CD4-positive, alpha-beta T cell (primary cell): ENCODE data around the gene COG3. TPM values are rescaled to one million over a fixed set of nuclear protein-coding genes. Genes with fewer than 3 reads are reported as not detected.

Source experiments
- ATAC-seq: fragments of 200-7000 bp; cut with Tn5 transposase; one replicate; pipeline ENCODE4 v1.10.0; 2022; ENCODE audit warnings: mild to moderate bottlenecking; ENCODE audit not compliant: poor library complexity
- CTCF ChIA-PET: fragments of 350-600 bp; sonication (Branson Sonifier 250); formaldehyde crosslinking; loops from one replicate; lab custom pipeline; 2021; ENCODE audit warnings: antibody characterized with exemption, inconsistent platforms; lab: Charles Lee
- POLR2A ChIA-PET: fragments of 350-600 bp; sonication (Branson Sonifier 250); formaldehyde crosslinking; loops from one replicate; lab custom pipeline; 2021; ENCODE audit warnings: antibody characterized with exemption, inconsistent platforms; lab: Charles Lee
- DNase-seq, 14 experiments: peaks; one replicate each; pipeline ENCODE4 v3.0.0-alpha.2; 2013 to 2020; ENCODE audit warnings: mixed read lengths in 2 of 14
- H3K27ac ChIP-seq, 2 donors: one replicate each; pipeline versions ENCODE4 v1.5.1 to v1.7.0; 2013; ENCODE audit warnings: low read length in 2 of 2, low read depth in 1 of 2, mild to moderate bottlenecking in 1 of 2
- H3K27me3 ChIP-seq, 2 experiments: 1 replicate in 1 of 2; 2 replicates in 1 of 2; pipeline versions ENCODE4 v1.6.1 to v1.7.0; 2013; ENCODE audit warnings: low read length in 2 of 2, control low read depth in 1 of 2, mild to moderate bottlenecking in 1 of 2, moderate library complexity in 1 of 2; ENCODE audit not compliant: insufficient read depth in 2 of 2, control insufficient read depth in 1 of 2
- H3K36me3 ChIP-seq: one replicate; pipeline ENCODE4 v1.6.1; 2013; ENCODE audit warnings: low read length, control low read depth; ENCODE audit not compliant: insufficient read depth
- H3K4me1 ChIP-seq: one replicate; pipeline ENCODE4 v1.6.1; 2013; ENCODE audit warnings: low read length, control low read depth; ENCODE audit not compliant: insufficient read depth
- H3K4me3 ChIP-seq: one replicate; pipeline ENCODE4 v1.5.1; 2013; ENCODE audit warnings: mild to moderate bottlenecking, low read length, moderate library complexity
- H3K9me3 ChIP-seq, 2 experiments: 1 replicate in 1 of 2; 2 replicates in 1 of 2; pipeline versions ENCODE4 v1.6.1 to v1.7.0; 2013; ENCODE audit warnings: low read length in 2 of 2, mild to moderate bottlenecking in 2 of 2, control low read depth in 1 of 2, moderate library complexity in 1 of 2; ENCODE audit not compliant: control insufficient read depth in 1 of 2, insufficient read depth in 1 of 2
- H3K27ac Mint-ChIP-seq: one replicate; pipeline ENCODE4 v1.8.0; 2020; ENCODE audit warnings: mixed read lengths
- H3K27me3 Mint-ChIP-seq: one replicate; pipeline ENCODE4 v1.8.0; 2021; ENCODE audit warnings: mixed read lengths
- H3K36me3 Mint-ChIP-seq: one replicate; pipeline ENCODE4 v1.8.0; 2021; ENCODE audit warnings: low read depth, mixed read lengths
- H3K4me1 Mint-ChIP-seq: one replicate; pipeline ENCODE4 v1.8.0; 2021; ENCODE audit warnings: low read depth, mixed read lengths
- H3K4me3 Mint-ChIP-seq: one replicate; pipeline ENCODE4 v1.8.0; 2020; ENCODE audit warnings: mild to moderate bottlenecking, mixed read lengths
- H3K9me3 Mint-ChIP-seq: one replicate; pipeline ENCODE4 v1.8.0; 2020; ENCODE audit warnings: mixed read lengths
- CTCF ChIP-seq: fragments of 200-600 bp; IDR thresholded peaks from one replicate; pipeline ENCODE4 v1.8.0; 2022; ENCODE audit warnings: antibody characterized with exemption, mild to moderate bottlenecking
- intact Hi-C, 2 experiments: fragments of 100-400 bp; cut with DNase I in 1 of 2; cut with micrococcal nuclease in 1 of 2; formaldehyde crosslinking; loops; one replicate each; pipeline versions ENCODE4 v1.15.1 to v1.9.0; 2023 to 2025; cut with DNase I, micrococcal nuclease
- total RNA-seq, 174 experiments: library from RNA in 2 of 174; stranded (reverse) in 2 of 174; gene quantifications; one replicate each; pipeline ENCODE4 v1.2.3 and lab custom pipeline; 2021 to 2026

COG3 gene
- total RNA-seq, 2 experiments from 2014 or later, result 52.8 to 57.0 TPM

DNA sequence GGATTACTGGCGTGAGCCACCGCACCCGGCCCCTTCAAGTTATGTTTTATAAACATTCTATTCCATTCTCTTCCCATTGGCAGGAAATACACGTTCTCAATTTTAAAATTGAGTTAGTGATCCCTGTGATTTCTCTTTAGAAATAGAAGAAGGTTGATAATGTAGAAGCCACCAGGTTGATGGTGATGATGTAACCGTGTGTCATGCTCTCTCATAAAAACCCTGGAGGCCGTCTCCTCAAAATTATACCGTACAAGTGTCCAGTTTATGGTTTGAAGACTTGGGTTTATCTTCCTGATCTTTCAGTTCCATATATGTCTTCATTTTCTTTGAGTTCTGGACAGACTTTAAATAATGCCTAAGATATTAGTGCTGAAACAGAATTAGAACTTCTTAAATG is 32.2 kb downstream of the COG3 start:
- no peak overlapping the region for H3K4me3 Mint-ChIP-seq
- H3K36me3 ChIP-seq, result peaks cover 64% of the 10 kb centered on the region
- no peak overlapping the region for H3K4me3 ChIP-seq
- H3K36me3 Mint-ChIP-seq, result peaks cover 80% of the 10 kb centered on the region
- no peak overlapping the region for H3K27ac ChIP-seq
- H3K27me3 ChIP-seq, result no peaks in the 10 kb centered on the region
- TF ChIP-seq CTCF, result no peak
- no peaks in the 10 kb centered on the region for H3K9me3 Mint-ChIP-seq
- no peaks in the 10 kb centered on the region for H3K9me3 ChIP-seq
- DNase-seq (no peak), ATAC-seq (no peak)
- H3K4me1 ChIP-seq, result no peaks in the 10 kb centered on the region
- intact Hi-C loops, result no loop called here
- CTCF ChIA-PET, result no interaction called here
- no peak overlapping the region for H3K27ac Mint-ChIP-seq
- POLR2A ChIA-PET, result no interaction called here
- no peaks in the 10 kb centered on the region for H3K27me3 Mint-ChIP-seq
- H3K4me1 Mint-ChIP-seq, result peaks cover 10% of the 10 kb centered on the region

- no peak for ATAC-seq
- no peaks in the 10 kb centered on the region for H3K4me1 ChIP-seq
Measured at GRCh38 chr13:45500492-45501174, 35.9 kb downstream of the COG3 start.

GRCh38 chr13:45501175-45501526 is 36.4 kb downstream of the COG3 start:
- no peak for TF ChIP-seq CTCF

More at GRCh38 chr13:45500492-45501174, 35.9 kb downstream of the COG3 start:
- no peak overlapping the region for H3K4me3 Mint-ChIP-seq
- H3K27me3 Mint-ChIP-seq, result no peaks in the 10 kb centered on the region
- ChIA-PET POLR2A (no interaction called here), CTCF (interaction anchor here (1.1 kb wide), 1 partner anchor 14 kb away, joined by 3 read pairs; no protein-coding TSS in a partner anchor)
- peak overlapping the region; percentile 28 for H3K27ac Mint-ChIP-seq
- peaks cover 79% of the 10 kb centered on the region for H3K36me3 Mint-ChIP-seq
- Histone ChIP-seq H3K27me3 (no peaks in the 10 kb centered on the region), H3K9me3 (no peaks in the 10 kb centered on the region), H3K27ac (no peak overlapping the region), H3K4me3 (no peak overlapping the region), H3K36me3 (peaks cover 73% of the 10 kb centered on the region)
- intact Hi-C loops, result no loop called here
- peaks cover 10% of the 10 kb centered on the region for H3K4me1 Mint-ChIP-seq
- TF ChIP-seq CTCF, result no peak
- DNase-seq, result no peak
- H3K9me3 Mint-ChIP-seq, result no peaks in the 10 kb centered on the region

More at GRCh38 chr13:45501175-45501526, 36.4 kb downstream of the COG3 start:
- peaks cover 10% of the 10 kb centered on the region for H3K4me1 Mint-ChIP-seq
- H3K36me3 Mint-ChIP-seq, result peaks cover 80% of the 10 kb centered on the region
- CTCF ChIA-PET, result interaction anchor here (1.1 kb wide), 1 partner anchor 14 kb away, joined by 3 read pairs; no protein-coding TSS in a partner anchor
- H3K4me3 ChIP-seq, result no peak overlapping the region
- H3K27ac Mint-ChIP-seq, result peak overlapping the region; percentile 28
- H3K4me3 Mint-ChIP-seq, result no peak overlapping the region
- no peak overlapping the region for H3K27ac ChIP-seq
- no peaks in the 10 kb centered on the region for H3K9me3 ChIP-seq
- POLR2A ChIA-PET, result no interaction called here
- H3K27me3 ChIP-seq, result no peaks in the 10 kb centered on the region
- peaks cover 72% of the 10 kb centered on the region for H3K36me3 ChIP-seq
- ATAC-seq (no peak), DNase-seq (no peak)
- no peaks in the 10 kb centered on the region for H3K9me3 Mint-ChIP-seq
- no peaks in the 10 kb centered on the region for H3K27me3 Mint-ChIP-seq
- intact Hi-C loops, result no loop called here
- H3K4me1 ChIP-seq, result no peaks in the 10 kb centered on the region
